Caki2 (cell line): ENCODE data around the gene DAPK2. TPM values are rescaled to one million over a fixed set of nuclear protein-coding genes. Genes with fewer than 3 reads are reported as not detected.
"Not testable (repeated sequence)": the region's sequence is repeated elsewhere in the genome, so short reads cannot be mapped to it uniquely, and the experiment has no call there.

Experiments used
- DNase-seq: peaks from one replicate; pipeline ENCODE4 v3.0.0-alpha.2; 2015; ENCODE audit warnings: low read depth
- in situ Hi-C: cut with HindIII; loops from 2 replicates; pipeline ENCODE4 v1.10.0; 2016; ENCODE audit warnings: low sequenced_read_pairs, low pct_unique_long_range_greater_than_20kb, mixed read lengths
- total RNA-seq: library from RNA; depleted of rRNA; stranded (reverse); fragments of >200 nt; shearing (Covaris generic); gene quantifications from 2 replicates; pipeline ENCODE4 v1.2.3, GENCODE V29; 2014; ENCODE audit warnings: low replicate concordance

The DAPK2 gene
- total RNA-seq, 1 experiment from 2014 or later, result 6.0 TPM

DNA sequence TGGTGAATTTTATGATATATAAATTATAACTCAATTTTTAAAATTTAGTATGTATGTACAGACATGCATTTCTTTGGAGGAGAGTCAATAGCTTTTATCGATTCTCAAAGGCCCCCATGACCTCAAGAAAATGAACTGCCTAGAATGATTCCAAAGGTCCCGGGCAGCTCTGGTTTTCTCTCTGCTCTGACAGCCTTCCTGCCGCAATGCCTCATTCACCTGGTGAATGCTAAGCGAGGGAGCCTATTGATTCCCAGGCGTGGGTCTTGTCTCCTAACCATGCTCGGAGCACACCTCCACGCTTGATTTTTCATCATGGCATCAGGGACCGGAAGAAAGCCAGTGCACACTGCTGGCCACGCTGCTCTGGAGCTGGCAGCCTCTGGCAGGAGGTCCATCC is 132.9 kb downstream of the DAPK2 start:
- in situ Hi-C loops, result no loop called here
- DNase-seq, result no peak

DNA sequence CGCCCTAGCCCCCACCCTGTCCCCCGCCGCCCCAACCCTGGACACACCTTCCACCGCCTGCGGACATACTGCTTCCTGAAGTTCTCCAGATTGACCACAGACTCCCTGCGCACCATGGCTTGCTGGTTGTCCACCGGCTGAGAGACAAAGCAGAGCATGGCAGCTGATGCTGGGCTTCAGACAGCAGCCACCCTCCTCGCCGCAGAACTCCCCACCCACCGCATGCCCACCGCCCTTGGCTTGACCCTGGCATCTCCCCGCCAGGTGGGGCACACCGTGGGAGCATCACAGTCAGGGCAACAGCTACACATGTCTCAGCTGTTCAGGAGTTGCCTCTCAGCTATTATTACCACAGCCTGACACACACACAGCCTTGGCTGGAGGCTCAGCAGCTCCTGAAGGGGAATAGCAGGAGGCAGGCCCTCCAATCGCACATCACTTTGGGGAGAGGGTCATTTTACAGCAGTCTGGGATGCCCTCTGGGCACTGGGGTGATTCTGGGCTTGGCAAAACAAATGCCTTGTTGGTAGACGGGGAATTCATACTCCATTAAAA is 134.1 kb downstream of the DAPK2 start:
- DNase-seq, result no peak
- in situ Hi-C loops, result no loop called here

DNA sequence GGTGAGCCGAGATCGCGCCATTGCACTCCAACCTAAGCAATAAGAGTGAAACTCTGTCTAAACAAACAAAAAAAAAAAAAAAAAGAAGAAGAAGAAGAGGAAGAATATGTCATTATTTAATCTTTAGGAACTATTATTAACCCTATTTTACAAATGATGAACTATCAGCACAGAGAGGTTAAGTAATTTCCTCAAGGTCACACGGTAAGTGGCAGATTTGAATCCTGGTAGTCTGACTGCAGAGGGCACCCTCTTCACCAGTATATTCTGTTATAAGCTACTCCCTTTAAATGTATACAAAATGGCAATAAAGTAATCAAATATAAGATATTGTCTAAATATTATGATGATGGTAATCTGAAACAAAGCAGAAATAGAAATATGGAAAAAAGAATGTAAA is 135.1 kb downstream of the DAPK2 start:
- in situ Hi-C loops, result no loop called here
- no peak for DNase-seq

DNA sequence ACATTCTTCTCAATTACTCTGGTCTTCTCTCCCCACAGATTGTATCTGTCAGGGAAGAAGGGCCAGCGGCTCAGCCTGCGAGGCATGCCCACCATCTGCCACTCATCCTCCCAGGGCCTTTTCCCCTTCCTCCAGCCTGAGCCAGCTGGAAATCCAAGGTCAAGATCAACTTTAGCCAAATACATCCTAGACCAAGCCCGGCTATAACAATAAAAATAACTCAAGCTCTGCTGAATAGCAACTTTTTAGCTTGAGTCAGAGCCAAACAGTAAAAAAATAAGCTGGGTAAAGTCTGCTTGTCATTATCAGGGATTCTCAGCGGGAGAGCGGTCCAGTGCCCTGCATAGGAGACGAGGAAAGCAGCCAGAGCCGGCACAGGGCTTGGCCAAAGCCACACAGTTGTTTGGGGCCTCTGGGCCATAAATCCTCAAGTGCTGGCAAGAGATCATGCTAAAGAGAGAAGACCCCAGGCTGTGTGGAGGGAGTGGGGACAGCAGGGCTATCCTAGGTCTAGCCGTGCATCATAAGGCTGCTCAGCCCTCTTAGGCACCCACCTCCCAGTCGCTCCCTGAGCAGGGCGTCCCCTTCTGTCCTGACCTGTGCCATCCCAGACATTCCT is 136.4 kb downstream of the DAPK2 start:
- in situ Hi-C loops, result no loop called here

DNA sequence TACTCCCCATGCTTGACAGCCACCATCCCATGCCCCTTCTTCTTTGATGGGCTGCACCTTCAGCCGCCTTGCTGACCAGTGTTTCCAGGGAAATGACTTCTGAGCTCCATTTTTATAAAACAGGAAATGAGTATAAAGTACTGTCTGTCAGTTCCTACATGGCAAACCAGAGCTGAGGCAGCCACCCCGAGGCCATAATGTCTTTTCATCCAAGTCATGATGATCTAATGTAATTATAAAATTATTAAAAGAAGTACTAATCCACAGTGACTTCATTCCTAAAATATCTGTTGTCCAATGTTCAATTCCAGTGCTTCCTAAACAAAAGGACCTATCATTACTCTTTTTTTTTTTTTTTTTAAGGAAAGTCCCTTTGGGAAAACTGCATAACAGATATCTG is 137.3 kb downstream of the DAPK2 start:
- no peak for DNase-seq
- in situ Hi-C loops, result no loop called here

More for the DNA sequence above, 136.4 kb downstream of the DAPK2 start:
- no peak for DNase-seq

DNA sequence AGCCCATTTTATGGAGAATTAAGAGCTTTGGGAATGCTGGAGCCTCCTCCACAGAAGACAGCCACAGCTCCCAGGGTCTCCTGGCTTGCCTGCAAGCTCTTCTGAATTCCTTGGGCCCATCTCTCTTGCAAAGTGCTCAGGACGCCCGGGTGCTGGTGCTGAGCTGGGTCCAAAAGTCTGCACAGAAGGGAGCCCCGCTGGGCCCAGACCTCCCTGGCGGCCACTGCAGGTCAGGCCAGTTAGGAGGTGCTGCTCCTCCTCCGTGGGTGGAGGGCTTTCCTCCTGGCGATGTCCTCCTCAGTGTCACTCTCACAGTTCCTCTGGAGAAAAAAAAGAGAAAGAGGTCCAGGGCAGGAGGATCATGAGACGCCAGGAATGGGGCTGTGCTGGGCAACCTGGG is 138.0 kb downstream of the DAPK2 start:
- DNase-seq, result no peak
- in situ Hi-C loops, result no loop called here

DNA sequence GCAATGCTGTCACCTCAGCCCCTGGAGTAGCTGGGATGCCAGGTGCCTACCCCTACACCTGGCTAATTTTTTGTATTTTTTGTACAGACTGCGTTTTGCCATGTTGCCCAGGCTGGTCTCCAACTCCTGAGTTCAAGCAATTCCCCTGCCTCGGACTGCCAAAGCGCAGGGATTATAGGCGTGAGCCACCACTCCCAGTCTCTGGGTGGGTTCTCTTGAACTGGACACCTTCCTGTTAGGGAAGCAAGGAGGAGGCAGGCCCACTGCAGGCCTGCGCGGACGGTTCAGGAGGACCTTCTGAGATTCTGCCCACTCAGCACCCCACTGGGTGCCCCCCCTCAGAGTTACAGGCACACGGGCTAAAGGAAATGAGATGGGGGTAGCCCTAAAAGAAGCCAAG is 138.8 kb downstream of the DAPK2 start:
- DNase-seq, result no peak
- in situ Hi-C loops, result no loop called here

DNA sequence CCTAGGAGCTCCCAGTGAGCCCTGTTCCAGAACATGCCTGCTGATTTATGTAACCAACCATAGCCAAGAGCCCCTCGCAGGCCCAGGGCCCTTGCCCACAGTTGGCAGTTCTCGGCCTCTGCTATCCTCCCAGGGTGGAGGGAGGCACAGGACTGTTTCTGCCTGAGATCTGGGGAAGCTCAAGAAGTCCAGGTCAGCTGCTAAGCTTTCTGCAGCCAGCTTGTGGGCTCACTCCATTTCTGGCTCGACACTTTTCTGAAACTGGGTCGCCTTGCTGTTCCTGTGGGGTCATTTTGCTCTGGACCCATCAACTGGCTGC is 140.1 kb downstream of the DAPK2 start:
- no peak for DNase-seq
- in situ Hi-C loops, result no loop called here

DNA sequence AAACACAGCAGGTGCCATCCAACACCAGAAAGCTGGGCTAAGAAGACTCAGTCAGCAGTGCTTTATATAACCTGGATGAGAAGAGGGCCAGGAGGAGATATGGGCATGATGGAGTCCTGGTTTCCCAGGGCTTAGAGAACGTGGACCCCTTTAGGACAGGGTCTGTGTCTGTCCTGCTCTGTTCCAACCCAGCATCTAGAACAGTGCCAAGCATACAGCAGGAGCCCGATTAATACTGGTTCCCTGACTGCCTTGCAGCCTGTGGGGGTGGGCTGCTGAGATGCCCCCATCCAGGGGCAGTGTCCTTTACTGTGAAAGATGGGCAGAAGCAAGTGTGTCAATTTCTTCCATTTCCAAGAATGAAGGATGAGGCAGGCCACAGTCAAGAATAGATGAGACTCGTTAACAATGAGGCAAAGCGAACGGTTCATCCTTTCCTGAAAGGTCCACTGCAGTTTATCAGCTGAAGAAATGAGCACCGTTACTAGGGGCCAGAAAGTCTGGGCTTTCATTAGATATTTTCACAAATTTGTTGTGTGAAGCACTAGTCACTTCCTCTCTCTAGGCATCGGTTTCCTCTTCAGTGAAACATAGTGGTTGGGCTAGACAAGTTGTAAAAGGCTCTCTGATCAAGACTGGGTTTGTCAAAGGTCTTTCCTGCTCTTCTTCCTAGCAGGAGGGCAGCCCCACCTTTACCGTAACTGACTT is 140.6 kb downstream of the DAPK2 start:
- in situ Hi-C loops, result no loop called here
- DNase-seq, result no peak

DNA sequence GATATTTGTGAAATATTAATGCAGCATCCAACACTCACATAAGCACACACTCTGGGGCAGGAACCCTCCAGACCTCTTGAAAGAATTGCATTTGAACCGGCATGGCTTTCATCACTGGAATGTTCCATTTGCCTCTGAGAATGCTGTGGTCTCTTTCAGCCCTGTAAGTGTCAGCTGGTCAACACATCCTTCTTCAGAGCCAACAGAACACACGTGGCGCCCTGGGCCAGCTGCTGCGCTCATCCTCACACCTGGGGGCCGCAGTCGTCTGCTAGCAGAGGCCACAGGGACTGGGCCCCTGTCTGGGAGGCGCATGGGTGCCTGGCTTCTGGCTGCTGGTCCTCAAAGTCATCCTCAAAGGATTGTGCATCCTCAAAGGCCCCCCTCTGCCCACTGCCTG is 141.2 kb downstream of the DAPK2 start:
- no peak for DNase-seq
- in situ Hi-C loops, result no loop called here

DNA sequence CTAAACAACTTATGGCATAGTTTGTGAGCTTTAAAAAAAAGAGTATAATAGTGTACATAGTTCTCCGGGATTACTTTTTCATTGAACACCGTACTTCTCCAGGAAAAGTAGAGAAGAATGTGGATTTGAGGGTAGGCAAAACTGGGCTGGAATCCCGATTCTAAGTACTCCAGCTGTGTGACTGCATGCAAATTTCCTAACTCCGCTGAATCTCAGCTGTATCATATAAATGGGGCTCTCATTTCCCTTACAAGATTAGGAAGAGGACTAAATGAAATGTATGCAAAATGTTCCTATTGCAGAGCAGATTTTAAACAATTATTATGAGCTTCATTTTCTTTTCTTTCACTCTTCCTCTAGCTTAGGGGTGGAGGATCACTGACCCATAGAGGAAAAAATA is 142.2 kb downstream of the DAPK2 start:
- DNase-seq, result no peak
- in situ Hi-C loops, result no loop called here

DNA sequence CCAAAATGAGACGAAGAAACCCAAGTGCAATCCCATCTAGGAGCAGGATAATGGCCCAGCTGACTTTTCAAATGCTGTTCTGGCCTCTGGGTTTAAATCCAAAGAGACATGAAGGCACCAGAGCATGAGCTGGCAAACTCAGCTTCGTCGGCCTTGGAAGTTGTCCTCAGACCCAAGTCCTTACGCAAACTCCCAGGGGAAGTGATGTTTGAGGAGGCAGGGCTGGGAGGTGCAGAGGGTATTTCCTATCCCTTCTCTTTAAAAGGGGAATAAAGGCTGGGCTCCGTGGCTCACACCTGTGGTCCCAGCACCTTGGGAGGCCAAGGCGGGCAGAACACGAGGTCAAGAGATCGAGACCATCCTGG is 143.6 kb downstream of the DAPK2 start:
- no peak for DNase-seq
- in situ Hi-C loops, result no loop called here

DNA sequence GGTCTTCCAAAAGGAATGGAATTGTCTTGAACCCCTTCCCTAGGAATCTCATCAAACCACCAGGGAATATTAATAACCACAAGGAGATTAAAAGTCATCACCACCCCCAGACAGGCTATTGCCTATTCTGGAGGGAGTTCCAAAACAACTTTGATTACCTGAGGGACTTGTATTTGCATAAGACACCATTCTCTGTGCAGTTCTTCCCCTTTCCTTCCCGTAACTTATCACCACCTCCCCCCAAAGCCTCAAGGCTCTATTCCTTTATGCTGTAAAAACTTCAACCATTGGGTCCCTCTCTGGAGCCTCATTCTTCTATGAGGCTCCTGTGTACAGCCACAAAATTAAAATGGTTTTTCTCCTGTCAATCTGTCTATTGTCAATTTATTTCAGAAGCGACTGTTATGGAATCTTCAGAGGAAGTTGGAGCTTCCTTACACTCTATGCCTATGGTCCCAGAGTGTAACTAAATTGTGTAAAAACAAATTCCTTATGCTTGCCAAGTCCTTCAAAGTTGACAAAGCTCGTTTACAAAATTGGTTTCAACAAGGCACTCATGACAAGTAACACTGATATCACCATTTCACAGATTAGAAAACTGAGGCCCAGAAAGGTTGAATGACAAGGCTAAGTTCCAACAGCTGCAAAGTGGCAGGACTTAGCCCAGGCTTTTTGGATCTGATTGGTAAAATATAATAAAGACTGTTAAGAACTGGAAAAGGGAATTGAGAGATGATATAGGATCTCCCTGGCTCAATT is 144.2 kb downstream of the DAPK2 start:
- in situ Hi-C loops, result no loop called here
- DNase-seq, result no peak

DNA sequence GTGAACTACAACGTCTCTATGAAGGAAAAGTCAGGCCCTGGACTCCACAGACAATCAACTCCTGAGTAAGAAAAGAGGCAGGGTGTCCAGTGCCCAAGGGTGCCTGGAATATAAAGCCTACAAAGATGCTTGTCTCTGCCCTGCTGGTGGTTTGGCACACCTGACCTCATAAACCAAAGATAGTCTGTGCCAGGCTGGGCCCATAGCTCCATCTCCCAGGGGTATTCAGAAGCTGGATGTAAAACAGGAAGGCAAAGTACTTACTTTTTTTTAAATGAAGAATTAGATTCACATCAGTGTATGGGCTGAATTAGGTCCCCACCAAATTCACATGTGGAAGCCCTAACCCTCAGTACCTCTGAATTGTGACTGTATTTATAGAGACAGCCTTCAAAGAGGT is 146.0 kb downstream of the DAPK2 start:
- in situ Hi-C loops, result no loop called here
- DNase-seq, result no peak

DNA sequence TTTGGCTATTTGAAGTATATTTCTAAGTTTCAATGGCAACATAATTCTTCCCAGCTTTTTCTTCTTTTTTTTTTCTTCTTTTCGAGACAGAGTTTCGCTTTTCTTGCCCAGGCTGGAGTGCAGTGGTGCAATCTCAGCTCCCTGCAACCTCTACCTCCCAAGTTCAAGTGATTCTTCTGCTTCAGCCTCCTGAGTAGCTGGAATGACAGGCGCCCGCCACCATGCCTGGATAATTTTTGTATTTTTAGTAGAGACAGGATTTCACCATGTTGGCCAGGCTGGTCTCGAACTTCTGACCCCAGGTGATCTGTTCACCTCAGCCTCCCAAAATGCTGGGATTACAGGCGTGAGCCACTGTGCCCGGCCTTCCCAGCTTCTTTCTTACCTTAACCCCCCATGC is 146.7 kb downstream of the DAPK2 start:
- in situ Hi-C loops, DNase-seq: not testable (repeated sequence)

DNA sequence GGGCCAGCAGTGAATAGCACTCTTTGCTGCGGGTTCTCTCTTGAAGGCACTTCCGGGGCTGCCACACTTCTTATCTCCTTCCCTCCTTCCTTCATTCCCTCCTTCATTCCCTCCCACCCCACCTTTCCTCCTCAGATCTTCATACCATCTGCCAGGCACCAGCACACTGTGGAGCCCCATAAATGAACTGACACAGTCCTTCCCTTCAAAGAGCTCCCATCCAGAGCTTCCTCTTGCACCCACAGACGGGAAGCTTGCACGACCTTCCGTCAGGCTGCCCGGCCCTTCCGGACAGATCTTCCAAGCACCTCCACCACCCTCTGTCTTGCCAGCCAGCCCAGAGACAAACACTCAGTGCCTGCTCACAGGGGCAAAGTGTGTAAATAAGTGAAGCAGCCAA is 147.1 kb downstream of the DAPK2 start:
- no peak for DNase-seq
- in situ Hi-C loops, result no loop called here

DNA sequence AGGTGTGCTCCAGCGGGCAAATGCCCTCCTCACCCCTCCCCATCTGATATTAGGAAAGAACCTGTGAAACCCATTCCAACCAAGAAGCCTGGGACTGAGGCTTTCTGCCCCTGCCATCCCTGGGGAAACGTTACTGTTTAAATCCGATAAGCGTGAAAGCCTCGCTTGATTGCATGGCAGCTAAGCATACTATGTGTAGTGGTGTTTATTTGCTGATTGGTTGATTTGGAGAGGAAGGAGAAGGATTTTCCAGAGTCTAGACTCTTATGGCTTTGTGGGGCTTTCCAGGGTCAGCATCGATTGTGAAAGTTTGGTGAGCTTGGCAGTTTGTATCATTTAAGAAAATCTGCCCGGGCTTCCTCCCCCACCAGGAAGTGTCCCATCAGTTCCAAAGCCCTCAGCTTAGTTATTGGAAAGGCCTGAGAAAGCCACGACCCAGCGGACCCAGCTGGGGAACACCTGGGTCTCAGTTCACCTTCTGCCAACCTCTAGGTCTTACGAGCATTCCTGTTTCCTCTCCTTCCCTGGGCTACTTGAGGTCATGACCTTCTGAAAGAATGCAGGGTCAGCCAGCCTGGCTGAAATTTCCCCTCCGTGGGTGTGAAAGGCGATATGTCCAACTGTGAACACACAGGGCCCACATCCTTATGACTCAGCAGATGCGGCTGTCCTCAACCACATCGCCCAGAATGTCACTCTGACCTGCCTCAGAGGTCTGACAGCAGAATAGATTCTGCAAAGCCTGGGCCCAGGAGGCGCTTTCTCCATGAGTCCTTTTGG is 149.8 kb downstream of the DAPK2 start:
- in situ Hi-C loops, result no loop called here
- DNase-seq, result peak; percentile 86

DNA sequence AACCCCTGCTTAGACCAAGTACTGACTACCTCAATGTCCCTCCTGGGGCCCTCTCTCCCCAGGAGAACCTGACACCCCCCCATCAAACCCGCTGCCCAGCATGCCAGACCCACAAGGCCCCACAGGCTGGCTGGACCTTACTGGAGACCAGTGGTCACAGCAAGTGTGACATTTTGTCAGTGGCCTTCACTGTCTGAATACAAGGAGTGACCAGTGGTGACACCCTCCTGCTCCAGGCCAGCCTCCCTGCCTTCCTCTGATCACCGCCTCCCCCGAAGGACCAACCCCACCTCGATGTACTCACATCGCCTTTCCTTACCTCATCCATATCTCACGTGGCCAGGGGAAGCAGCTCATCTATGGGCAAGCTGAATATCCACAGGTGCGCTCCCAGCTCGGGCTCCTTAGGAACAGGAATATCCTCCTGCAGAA is 150.5 kb downstream of the DAPK2 start:
- in situ Hi-C loops, result no loop called here
- no peak for DNase-seq

DNA sequence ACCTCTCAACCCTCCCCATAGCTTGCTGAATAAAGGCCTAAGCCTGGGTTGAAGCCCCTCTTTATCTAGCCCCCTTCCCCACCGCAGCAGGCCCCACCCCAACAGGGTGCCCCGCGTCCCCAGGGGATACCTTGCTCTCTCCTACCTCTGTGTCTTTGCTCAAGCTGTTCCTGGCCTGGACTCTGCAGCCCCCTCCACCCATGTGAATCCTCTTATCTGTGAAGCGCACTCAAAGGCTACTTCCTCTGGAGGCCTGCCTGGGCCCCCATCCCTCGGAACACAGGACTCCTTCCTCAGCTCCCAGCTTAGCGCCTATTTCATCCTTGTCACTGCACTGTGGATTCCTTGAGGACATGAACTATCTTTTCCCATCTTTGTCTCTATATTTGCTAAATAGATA is 151.1 kb downstream of the DAPK2 start:
- DNase-seq, result no peak
- in situ Hi-C loops, result no loop called here
